ENCODE measurements around the gene NSG1. TPM values are rescaled to one million over a fixed set of nuclear protein-coding genes. Genes with fewer than 3 reads are reported as not detected.
"Not testable (repeated sequence)": the region's sequence is repeated elsewhere in the genome, so short reads cannot be mapped to it uniquely, and the experiment has no call there.

Gene NSG1
- total RNA-seq, 1 donor from 2014 or later = 12.2 TPM

DNA sequence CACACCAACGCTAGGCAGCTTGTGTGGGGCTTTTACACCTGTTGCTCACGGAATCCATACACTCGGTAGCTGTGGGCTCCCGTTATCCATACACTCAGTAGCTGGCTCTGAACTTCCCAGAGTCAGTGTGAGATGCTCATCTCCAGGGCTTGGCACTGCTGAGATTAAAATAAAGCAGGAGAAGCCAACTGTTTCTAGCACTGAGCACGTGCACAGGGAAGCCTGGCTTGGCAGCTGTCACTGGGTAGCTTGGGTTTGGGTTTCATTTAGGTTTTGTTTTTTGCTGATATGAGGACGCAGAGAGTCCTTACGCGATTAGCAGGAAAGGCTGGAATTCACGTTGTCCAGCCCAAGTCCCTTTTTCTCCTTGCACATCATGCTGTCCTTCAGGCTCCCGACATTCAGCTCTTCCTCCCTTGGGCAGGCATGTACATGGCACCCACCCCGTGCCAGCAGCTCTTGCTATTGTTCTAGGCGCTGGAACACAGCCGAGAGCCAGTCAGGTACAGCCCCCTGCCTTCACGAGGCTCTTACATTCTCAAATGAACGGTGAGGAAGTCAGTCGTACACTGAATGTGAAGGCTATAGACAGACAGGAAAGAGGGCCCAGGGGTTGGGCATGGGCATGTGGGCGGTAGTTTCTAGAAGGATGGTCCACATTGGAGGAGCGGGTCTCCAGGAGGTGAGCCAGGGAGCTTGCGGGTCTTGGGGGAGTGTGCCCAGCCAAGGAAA is 25.9 kb downstream of the NSG1 start:
- DNase-seq = no peak
- intact Hi-C loops (cut with micrococcal nuclease) = no loop called here
- no peak for ATAC-seq

DNA sequence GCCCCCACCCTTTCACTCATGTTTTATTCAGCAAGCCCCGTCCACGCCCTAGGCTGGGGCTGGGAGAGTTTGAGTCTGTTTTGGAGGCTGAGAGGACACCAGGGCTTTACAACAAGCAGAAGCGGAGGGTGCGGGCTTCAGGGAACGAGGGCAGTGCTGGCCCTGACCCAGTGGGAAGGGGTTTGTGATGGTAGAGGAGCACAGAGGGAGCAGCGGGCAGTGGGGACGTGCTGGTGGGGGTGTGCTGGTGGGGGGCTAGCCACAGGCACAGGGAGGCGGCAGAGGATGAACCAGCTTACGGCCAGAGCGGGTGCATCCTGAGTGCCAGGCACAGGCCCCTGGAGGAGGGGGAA is 26.4 kb downstream of the NSG1 start:
- DNase-seq = no peak
- ATAC-seq = no peak
- intact Hi-C loops (cut with micrococcal nuclease) = no loop called here

DNA sequence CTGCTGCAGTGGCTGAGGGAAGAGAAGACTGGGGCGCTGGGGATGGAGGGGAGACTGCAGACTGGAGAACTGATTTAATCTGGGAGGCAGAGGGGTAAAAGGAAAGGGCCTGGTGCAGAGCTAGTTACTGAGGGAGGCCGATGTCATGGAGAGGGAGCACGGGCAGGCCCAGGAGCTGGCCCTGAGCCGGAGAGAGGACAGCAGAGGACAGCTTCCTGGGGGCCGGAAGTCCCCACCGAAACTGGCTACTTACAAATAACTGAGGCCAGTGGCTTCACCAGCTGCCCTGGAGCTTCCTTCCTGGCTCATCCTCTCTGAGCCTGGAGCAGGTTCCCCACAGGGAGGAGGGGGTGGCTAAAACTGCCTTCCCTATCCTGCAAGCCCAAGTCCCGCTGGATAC is 26.9 kb downstream of the NSG1 start:
- intact Hi-C loops (cut with micrococcal nuclease) = no loop called here
- DNase-seq (no peak), ATAC-seq (no peak)

DNA sequence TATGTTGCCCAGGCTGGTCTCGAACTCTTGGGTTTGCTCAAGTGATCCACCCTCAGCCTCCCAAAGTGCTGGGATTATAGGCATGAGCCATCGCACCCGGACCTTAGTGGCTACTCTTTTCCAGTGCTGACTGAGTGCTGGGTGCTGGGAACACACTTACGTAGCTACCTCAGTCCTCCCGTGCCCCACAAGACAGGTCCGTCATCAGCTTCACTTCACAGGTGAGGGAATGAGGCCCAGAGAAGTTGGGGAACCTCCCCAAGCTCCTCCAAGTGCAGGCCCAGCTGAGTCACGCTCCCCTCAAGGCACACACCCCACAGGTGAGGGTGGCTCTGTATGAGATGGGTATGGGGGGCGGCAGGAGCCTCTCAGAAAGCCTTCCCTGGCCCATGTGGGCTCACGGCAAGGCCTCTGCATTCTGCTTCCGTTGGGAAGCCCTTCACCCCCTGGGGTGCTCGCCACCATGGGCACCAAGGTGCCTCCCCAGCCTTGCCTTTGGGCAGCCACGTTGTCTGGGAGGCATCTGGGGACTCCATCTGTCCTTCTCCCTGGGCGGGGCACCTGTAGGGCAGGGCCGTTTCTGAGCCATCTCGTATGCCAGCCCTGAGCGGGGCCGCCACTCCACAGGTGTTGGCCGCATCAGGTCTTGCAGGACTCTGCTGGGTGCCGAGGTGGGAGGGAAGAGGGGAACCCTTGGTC is 28.4 kb downstream of the NSG1 start:
- ATAC-seq (no peak), DNase-seq (no peak)
- intact Hi-C loops (cut with micrococcal nuclease) = no loop called here

DNA sequence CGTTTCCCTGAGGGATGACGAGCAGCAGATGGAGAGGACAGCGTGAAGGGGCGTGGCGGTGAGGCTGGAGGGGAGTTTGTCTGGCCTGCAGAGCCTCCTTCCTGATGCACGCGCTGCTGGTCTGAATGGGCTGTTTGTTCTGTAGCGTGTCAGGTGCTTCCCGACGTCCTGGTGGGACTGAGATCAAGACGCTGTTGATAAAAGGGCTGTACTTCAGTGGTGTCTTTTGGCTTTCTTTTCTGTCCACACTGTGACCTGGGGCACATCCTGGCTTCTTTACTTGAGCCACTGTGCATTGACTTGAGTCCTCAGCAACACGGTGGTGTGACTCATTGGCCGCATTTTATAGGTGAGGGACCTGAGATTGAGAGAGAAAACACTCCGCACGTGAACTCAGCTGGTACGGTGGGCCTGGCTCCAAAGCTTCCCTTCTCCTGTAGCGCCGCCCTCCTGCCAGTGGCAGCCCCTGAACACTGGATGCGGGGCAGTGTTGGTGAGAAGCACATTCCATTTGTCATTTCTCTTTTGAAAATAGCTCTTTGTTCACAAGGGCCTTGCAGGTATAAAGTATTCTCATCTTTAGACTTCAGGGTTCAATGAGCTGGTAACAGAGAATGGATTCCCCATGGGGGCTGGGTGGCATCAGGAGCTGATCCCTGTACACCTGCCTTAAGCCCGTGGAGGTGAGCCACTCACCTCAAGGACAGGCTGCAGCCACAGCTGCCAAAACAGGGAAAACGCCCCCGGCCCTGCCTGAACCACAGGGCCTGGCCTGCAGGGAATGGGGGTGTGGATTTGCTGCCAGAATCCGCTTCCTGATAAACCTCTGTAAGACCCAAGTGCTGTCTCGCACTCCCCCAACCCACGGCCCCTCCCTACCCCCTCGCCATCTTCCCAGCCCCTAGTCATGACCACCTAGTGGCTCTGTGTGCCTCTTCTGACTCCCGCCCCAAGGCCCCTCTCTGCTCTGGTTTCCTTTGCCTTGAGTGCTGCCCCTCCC is 29.2 kb downstream of the NSG1 start:
- intact Hi-C loops (cut with micrococcal nuclease) = no loop called here
- ATAC-seq (no peak), DNase-seq (no peak)

DNA sequence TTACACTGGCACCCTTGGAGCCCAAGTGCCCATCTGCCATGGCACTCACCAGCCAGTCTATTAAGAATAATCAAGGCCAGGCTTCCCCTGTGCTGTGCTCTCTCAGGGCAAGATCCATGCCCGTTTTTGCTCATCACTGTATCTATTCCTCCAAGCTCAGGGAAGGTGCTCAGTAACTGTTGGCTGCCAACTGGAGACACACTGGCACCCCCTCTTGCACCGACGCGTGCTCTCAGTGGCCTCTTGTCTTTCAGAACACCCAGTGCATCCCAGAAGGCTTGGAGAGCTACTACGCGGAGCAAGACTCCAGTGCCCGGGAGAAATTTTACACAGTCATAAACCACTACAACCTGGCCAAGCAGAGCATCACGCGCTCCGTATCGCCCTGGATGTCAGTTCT is 30.1 kb downstream of the NSG1 start:
- DNase-seq (no peak), ATAC-seq (no peak)
- intact Hi-C loops (cut with micrococcal nuclease) = no loop called here

DNA sequence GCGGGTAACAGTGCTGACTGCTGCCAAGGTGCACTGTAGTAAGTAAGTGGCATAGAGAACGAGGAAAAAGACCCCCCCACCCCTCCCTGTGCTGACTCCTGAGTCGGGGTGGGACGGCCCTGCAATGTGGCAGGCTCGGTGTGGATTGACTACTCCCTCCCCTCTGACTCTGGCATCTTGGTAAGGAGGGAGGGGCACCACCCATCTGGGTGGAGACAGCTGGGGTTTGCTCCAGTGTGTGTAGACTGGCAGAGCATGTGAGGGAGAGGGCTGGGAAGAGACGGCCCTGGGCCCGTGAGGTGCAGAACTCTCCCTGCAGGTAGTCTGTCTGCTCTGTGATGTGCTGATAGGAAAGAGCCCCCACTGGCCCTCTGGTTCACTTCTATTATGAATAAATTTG is 31.0 kb downstream of the NSG1 start:
- no peak for ATAC-seq
- intact Hi-C loops (cut with micrococcal nuclease) = no loop called here

DNA sequence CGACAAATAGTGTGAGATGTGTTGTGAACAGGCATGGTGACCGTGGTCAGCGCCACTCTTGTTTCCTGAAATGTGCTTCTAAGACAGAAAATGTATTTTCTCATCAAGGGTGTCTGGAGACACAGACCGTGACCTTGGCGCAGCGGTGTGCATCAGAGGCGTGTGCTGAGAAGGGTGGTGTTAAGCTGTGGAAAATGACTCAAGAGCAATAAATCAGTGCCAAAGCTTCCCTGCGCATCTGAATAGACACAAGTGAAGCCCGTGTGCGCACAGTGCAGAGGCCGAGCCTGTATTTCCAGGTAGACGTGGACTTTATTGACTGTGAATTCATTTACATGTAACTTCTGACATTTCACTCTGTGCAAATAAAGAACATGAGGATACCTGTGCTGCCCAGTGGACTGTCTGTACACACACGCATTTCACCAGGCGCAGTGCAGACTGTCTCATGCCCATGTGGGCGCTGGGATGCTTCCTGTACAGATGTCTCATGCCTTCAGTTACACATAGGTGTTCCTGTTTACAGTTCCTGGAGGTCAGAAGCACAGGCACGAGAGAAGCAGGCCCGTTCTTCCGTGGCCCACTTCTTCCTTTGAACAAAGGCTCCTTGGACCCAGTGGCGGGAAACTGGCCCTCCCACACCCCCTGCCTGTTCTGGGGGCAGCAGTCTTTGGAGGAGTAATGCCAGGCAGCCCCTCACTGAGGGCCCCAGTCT is 31.9 kb downstream of the NSG1 start:
- intact Hi-C loops (cut with micrococcal nuclease) = no loop called here
- no peak for ATAC-seq
- no peak for DNase-seq

More for the DNA sequence above, 31.0 kb downstream of the NSG1 start:
- DNase-seq = no peak

DNA sequence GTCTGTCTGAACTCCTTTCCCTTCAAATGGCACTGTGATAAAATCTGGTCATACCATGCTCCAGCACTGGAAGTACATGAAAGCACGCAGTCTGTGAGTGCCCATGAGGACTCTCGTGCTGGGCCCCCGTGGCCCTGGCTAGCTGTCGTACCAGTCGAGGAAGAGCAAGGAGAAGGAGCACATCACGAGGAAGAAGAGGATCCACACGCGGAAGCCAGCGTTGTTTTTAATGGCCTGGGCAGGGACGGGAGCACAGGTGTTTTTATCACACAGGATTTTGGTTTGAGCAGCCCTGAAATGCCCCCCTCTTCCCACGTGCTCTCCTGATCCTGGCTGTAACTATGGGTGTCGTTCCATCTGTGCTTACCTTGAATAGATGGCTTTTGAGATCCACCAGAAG is 33.0 kb downstream of the NSG1 start:
- DNase-seq (no peak), ATAC-seq (no peak)

DNA sequence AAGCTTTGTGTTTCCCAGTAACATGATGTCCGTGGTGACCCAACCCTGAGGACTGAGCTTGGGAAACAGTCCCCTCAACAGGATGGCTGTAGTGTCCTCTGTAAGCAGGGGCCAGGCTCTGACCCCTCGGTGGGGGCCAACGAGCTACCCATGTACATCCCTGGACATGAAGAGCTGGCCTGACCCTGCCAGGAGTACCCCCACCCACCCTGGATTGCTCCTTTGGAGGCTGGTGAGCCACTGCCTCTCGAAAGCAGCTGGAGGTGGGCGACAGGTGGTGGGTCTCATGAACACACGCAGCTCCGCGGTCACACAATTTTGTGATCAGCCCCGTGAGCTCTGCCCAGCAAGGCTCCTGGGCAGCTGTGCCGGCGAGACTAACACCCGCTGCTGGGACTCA is 33.5 kb downstream of the NSG1 start:
- DNase-seq = no peak
- intact Hi-C loops (cut with micrococcal nuclease) = no loop called here
- ATAC-seq = no peak

More for the DNA sequence above, 33.0 kb downstream of the NSG1 start:
- intact Hi-C loops (cut with micrococcal nuclease) = no loop called here

DNA sequence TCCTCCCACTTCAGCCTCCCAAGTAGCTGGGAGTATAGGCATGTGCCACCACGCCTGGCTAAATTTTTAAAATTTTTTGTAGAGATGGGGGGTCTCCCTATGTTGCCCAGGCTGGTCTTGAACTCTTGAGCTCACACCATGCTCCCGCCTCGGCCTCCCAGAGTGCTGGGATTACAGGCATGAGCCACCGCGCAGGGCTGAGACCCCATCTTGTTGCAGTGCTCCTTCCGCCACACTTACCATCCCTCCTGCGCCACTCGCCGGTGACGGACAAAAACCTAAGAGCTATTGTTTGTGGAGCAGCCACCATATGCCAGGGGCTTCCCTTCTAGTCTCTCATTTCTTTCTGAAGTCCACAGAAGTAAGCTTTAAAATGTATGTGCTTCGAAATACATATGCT is 34.5 kb downstream of the NSG1 start:
- DNase-seq (no peak), ATAC-seq (no peak)
- intact Hi-C loops (cut with micrococcal nuclease) = no loop called here

DNA sequence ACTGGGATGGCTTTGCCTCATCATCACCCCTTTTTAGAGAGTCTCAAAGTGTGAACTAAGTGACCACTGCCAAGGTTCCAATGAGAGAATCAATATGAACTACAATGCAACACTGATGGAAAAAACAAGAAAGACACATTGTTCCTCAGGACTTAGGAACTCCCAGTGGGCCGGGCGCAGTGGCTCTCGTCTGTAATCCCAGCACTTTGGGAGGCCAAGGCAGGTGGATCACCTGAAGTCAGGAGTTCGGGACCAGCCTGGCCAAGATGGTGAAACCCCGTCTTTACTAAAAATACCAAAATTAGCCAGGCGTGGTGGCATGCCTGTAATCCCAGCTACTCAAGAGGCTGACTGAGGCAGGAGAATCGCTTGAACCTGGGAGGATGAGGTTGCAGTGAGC is 35.2 kb downstream of the NSG1 start:
- DNase-seq; ATAC-seq; intact Hi-C loops (cut with micrococcal nuclease): not testable (repeated sequence)

DNA sequence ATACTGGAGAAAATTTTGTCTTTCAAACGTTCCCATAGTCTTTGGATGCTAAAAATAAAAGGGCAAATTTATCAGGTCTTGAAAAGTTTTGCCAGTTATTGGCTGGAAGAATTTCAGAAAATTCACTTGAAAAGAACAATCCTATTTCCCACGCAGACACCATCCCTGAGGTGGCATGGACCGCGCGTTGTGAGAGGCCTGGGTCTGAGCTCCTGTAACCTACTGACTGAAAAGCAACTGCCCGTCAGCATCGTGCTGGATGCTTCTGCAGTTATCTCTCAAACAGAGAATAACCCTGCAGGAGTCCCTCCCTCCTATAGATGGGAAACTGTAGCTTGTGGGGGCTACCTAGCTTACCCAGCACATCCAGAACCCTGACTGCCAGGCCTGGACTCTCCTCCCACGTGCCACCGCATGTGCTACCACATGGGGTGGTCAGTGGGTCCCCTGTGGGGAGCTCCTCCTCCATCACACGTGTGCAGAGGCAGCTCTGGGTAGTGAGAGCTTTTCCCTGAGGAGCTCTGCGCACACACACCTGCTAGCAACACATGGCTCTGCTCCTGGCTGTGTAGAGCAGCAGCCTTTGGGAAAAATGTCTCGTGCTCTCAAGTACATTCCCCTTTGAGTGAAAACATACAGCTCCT is 36.1 kb downstream of the NSG1 start:
- no peak for ATAC-seq
- DNase-seq = no peak
- intact Hi-C loops (cut with micrococcal nuclease) = no loop called here

DNA sequence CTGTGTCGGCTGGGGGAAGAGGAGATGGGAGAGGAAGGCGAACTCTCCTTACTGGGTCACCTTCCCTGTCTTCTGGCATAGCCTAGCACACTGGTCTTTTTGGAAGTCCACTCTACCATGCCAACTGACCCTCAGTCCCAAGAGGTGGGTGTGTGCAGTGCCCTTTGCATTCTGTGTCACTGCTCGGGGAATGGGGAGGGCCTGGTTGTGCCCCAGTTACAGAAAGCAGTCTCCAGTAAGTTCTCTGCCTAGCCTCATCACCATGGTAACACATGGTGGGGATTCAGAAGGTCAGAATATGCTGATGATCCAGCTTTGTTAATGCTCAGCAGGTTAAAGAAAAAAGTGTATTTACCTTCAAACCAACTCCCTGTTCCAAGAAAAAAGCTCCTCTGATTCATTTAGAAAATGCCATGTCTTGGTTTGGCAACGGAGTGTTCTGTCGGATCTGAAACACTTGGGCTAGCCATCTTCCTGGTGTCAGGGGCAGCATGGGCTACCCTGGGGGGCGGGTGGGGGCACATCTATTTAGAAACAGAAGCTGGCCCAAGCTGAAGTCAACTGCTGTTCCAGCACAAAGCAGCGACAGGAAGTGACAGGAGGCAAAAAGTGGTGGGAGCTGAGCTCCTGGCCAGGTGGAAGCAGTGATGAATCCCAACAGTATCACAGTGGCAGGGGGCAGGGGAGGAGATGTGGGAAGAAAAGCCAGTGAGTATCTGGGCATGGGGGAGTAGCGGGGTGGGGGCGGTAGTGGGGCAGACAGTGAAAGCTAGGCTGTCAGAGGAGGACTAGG is 37.0 kb downstream of the NSG1 start:
- intact Hi-C loops (cut with micrococcal nuclease) = no loop called here
- no peak for ATAC-seq
- DNase-seq = no peak

DNA sequence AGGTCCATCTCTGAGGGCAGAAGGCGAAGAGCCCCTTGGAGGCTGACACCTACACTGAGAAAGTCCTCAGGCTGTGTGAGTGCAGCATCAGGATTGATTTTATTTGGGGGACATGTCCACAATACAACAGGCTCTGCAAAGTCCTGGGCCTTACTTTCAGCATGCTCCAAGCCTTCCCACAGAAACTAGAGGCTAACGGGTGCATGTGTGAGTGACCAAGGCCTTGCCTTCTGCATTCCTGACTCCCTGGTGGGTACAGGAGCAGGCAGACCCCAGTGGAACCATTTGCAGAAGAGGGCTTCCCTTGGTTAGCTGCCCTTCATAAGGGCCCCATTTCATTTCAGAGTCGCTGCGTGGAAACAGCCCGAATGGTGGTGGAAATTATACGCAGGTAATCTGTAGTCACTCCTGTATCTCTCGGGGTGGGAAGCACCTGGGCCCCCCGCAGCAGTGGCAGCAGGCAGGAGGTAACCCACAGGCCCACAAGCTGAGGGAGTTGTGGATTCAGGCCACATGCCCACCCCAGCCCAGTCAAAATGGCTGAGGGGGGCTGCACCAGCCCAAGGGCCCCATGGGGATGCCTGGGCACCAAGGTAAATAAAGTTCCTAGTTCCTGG is 37.7 kb downstream of the NSG1 start:
- ATAC-seq (no peak), DNase-seq (no peak)
- intact Hi-C loops (cut with micrococcal nuclease) = no loop called here

DNA sequence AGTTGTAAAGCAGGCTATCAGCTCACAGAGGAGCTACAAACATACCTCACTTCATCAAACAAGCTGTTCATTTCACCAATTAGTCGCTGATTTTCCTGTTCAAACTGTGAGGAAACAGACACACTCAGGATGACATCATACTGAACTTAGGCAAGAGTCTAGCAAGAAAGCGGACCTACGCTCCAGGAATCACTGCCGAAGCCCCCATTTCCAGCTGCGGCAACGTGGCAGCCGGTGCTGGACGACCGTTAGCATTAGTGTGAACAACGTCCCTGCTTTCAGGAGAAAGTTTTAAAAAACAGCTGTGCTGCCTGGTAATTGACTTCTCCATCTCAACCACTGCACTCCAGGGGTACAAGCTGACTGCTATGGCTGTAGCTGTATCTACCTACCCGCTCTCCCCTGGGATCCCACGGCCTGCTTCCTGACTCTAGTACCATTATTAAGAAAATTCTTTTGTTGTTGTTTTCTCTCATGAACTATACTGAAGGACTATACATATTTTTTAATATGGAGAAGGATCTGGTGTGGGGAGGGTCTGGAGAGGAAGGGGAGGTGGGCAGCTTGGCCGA is 38.3 kb downstream of the NSG1 start:
- DNase-seq = no peak
- no peak for ATAC-seq
- intact Hi-C loops (cut with micrococcal nuclease) = no loop called here

DNA sequence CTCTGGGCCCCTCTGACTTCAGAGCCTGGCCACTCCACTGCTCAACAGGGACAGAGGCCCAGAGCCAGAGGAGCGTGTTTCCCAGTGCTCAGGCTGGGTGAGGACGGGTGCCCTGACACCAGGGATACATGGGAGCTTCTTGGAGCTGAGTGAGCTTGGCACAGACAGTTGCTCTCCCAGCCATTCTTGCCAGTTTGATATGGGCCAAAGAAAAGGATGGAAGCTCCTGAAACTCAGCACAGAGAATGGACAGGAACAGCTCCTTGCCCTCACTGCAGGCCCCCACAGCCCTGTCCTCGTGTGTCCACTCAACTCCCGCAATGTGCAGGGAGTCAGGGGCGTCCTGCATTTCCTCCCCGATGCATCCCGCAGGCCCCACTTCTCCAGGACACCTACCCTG is 38.8 kb downstream of the NSG1 start:
- intact Hi-C loops (cut with micrococcal nuclease) = no loop called here
- ATAC-seq (peak; percentile 82), DNase-seq (no peak)
